Glutamatergic neuron (in vitro differentiated cells): ENCODE data around the gene CLEC18C. TPM values are rescaled to one million over a fixed set of nuclear protein-coding genes. Genes with fewer than 3 reads are reported as not detected.
"Not testable (repeated sequence)": the region's sequence is repeated elsewhere in the genome, so short reads cannot be mapped to it uniquely, and the experiment has no call there.

Experiments used
- DNase-seq: peaks from one replicate; pipeline ENCODE4 v3.0.0; 2022
- H3K27ac Mint-ChIP-seq: one replicate; pipeline ENCODE4 v1.8.0; 2020; ENCODE audit warnings: mild to moderate bottlenecking, mixed read lengths, inconsistent platforms; ENCODE audit not compliant: unreplicated experiment
- H3K27me3 Mint-ChIP-seq: one replicate; pipeline ENCODE4 v1.8.0; 2020; ENCODE audit warnings: mild to moderate bottlenecking, moderate library complexity, mixed read lengths, inconsistent platforms; ENCODE audit not compliant: unreplicated experiment
- H3K36me3 Mint-ChIP-seq: one replicate; pipeline ENCODE4 v1.8.0; 2020; ENCODE audit warnings: mild to moderate bottlenecking, mixed read lengths, inconsistent platforms; ENCODE audit not compliant: unreplicated experiment
- H3K4me1 Mint-ChIP-seq: one replicate; pipeline ENCODE4 v1.8.0; 2020; ENCODE audit warnings: mild to moderate bottlenecking, low read depth, mixed read lengths, inconsistent platforms; ENCODE audit not compliant: unreplicated experiment
- H3K4me3 Mint-ChIP-seq: one replicate; pipeline ENCODE4 v1.8.0; 2020; ENCODE audit warnings: mild to moderate bottlenecking, mixed read lengths, inconsistent platforms; ENCODE audit not compliant: unreplicated experiment
- H3K9me3 Mint-ChIP-seq: one replicate; pipeline ENCODE4 v1.8.0; 2020; ENCODE audit warnings: mild to moderate bottlenecking, moderate library complexity, mixed read lengths, inconsistent platforms; ENCODE audit not compliant: unreplicated experiment
- total RNA-seq: library from RNA; stranded (reverse); fragmentation: NEBNext Ultra II Directional; extraction: Animal tissue kit (Norgen Biotek cat#: 25700); gene quantifications from one replicate; pipeline ENCODE4 v1.2.1, GENCODE V29; 2021; ENCODE audit not compliant: unreplicated experiment
- TF ChIP-seq, protein P1 (sequence below): fragments of 200-600 bp; sonication (generic); IDR thresholded peaks from one replicate; pipeline ENCODE4 v1.5.0; 2021; ENCODE audit not compliant: partially characterized antibody, unreplicated experiment

Gene CLEC18C
- total RNA-seq, 1 donor from 2014 or later, result 0.66 TPM

DNA sequence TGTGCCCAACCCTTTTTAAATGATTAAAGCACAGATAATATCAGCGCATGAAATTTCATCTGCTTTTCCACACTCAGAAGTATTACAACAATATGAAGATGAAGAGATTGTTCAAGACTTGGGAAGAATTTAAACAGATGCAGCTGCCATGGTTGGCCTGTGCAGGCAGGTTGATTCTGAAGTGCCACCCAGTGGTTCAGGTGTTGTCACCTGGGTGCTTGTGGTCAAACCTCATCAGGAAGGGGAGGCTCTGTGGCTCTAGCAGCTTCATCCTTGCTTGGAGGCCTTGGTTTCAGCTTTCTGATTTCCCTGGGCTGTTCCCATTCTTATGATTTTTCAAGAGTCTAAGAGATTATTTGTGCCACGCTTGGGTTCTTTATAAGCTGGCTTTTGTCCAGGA, 22.2 kb upstream of the CLEC18C start:
- H3K9me3 Mint-ChIP-seq, result peaks cover 3% of the 10 kb centered on the region
- DNase-seq, result no peak
- H3K4me1 Mint-ChIP-seq, result no peaks in the 10 kb centered on the region
- no peak overlapping the region for H3K4me3 Mint-ChIP-seq
- peaks cover 1% of the 10 kb centered on the region for H3K36me3 Mint-ChIP-seq
- no peaks in the 10 kb centered on the region for H3K27me3 Mint-ChIP-seq
- TF ChIP-seq, protein P1, sequence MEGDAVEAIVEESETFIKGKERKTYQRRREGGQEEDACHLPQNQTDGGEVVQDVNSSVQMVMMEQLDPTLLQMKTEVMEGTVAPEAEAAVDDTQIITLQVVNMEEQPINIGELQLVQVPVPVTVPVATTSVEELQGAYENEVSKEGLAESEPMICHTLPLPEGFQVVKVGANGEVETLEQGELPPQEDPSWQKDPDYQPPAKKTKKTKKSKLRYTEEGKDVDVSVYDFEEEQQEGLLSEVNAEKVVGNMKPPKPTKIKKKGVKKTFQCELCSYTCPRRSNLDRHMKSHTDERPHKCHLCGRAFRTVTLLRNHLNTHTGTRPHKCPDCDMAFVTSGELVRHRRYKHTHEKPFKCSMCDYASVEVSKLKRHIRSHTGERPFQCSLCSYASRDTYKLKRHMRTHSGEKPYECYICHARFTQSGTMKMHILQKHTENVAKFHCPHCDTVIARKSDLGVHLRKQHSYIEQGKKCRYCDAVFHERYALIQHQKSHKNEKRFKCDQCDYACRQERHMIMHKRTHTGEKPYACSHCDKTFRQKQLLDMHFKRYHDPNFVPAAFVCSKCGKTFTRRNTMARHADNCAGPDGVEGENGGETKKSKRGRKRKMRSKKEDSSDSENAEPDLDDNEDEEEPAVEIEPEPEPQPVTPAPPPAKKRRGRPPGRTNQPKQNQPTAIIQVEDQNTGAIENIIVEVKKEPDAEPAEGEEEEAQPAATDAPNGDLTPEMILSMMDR, result no peak
- H3K27ac Mint-ChIP-seq, result no peak overlapping the region

DNA sequence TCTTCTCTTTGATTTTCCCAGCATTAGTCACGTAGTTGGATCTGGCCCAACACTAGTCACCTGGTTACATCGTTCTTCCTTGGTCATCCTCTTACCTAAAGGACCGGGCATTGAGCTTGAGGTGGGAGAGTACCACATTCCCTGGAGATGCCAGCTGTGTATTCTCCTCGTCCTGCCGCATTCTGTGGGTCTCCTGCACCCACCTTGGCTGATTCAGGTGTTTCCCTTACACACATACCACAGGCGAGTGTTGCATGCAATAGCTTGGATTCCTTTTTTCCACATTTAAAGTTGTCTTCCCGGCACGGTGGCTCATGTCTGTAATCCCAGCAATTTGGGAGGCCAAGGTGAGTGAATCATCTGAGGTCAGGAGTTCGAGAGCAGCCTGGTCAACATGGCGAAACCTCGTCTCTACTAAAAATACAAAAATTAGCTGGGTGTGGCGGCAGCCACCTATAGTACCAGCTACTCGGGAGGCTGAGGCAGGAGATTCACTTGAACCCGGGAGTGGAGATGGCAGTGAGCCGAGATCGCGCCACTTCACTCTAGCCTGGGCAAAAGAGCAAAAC, 21.6 kb upstream of the CLEC18C start:
- Mint-ChIP-seq H3K36me3 (peaks cover 8% of the 10 kb centered on the region), H3K4me1 (no peaks in the 10 kb centered on the region), H3K9me3 (peaks cover 4% of the 10 kb centered on the region), H3K27me3 (no peaks in the 10 kb centered on the region), H3K27ac (no peak overlapping the region), H3K4me3 (no peak overlapping the region)
- TF ChIP-seq, protein P1, result no peak
- no peak for DNase-seq

DNA sequence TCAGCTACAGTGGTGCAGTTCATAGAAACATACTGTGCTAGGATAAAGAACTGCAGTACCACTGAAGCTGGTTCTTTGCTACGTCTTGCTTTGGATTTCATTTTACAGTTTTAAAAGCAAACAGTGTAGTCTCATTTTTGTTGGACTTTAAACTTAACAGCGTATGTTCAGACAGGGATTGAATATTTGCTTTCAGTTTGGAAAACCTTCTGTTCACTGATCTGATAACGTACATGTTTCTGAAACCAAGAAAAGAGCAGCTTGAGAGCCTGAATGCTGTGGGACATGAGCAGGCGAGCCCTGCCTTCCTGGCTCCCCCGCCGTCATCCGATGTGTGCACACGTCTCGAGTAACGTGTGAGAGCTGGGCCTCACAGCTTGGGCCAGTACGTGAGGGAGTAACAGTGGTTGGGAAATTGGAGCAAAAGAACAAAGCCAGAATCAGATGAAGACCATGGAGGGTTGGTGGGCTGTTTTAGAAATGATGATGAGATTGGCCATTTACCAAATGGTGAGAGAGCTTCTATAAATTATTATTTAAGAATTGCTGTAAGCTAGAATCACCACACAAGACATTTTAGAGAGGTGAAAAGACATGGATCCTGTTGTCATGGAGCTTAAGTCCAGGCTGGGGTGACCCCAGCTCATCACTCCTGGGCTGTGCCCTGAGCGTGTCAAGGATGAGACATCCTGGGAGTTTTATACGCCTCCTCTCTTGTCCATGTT, 20.8 kb upstream of the CLEC18C start:
- H3K9me3 Mint-ChIP-seq, result peaks cover 4% of the 10 kb centered on the region
- H3K4me3 Mint-ChIP-seq, result no peak overlapping the region
- no peak for DNase-seq
- no peak overlapping the region for H3K27ac Mint-ChIP-seq
- TF ChIP-seq, protein P1, result no peak
- peaks cover 13% of the 10 kb centered on the region for H3K36me3 Mint-ChIP-seq
- H3K4me1 Mint-ChIP-seq, result no peaks in the 10 kb centered on the region
- no peaks in the 10 kb centered on the region for H3K27me3 Mint-ChIP-seq

DNA sequence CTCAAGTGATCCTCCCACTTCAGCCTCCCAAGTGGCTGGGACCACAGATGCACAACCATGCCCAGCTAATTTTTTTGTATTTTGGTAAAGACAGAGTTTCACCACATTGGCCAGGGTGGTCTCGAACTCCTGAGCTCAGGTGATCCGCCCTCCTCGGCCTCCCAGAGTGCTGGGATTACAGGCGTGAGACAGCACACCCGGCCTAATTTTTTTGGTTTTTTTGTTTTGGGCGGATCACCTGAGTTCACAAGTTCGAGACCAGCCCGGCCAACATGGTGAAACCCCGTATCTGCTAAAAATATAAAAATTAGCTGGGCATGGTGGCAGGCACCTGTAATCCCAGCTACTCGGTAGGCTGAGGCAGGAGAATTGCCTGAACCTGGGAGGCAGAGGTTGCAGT, 18.9 kb upstream of the CLEC18C start:
- H3K4me3 Mint-ChIP-seq, H3K27ac Mint-ChIP-seq, H3K9me3 Mint-ChIP-seq, DNase-seq, H3K27me3 Mint-ChIP-seq, H3K4me1 Mint-ChIP-seq: not testable (repeated sequence)
- H3K36me3 Mint-ChIP-seq, result peaks cover 13% of the 10 kb centered on the region

DNA sequence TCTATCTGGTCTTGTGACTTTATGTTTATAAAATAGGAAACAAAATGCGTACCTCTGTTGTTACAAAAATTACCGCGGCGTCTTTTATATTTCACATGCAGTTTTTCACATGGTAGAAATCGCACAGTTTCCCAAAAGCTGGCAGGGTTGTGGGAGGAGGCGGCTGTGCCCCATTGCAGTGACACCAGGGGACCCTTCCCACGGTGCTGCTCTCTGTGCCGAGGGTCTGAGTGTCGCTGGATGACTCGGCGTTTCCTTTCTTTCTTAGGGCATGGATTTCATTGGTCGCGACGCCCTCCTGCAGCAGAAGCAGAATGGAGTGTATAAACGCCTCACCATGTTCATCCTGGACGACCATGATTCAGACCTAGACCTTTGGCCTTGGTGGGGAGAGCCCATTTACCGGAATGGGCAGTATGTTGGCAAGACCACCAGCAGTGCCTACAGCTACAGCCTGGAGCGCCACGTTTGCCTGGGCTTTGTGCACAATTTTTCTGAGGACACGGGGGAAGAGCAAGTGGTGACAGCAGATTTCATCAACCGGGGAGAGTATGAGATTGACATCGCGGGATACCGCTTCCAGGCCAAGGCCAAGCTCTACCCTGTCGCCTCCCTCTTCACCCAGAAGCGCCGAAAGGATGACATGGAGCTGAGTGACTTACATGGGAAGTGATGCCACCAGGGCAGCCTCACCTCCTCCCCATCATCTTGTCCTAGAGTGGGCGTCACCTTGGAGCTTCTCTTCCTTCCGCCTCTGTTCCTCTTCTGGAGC, 17.2 kb upstream of the CLEC18C start:
- no peak overlapping the region for H3K27ac Mint-ChIP-seq
- no peak overlapping the region for H3K4me3 Mint-ChIP-seq
- no peak for DNase-seq
- H3K36me3 Mint-ChIP-seq, result peaks cover 13% of the 10 kb centered on the region
- H3K4me1 Mint-ChIP-seq, result no peaks in the 10 kb centered on the region
- H3K9me3 Mint-ChIP-seq, result peaks cover 1% of the 10 kb centered on the region
- TF ChIP-seq, protein P1, result no peak
- no peaks in the 10 kb centered on the region for H3K27me3 Mint-ChIP-seq
